Activated T-cell treated with anti-CD3 and anti-CD28 coated beads, Interleukin-2, amount 50 U/mL, for 4 hours (primary cell): Measurements from ENCODE around the gene UBASH3B. TPM values are rescaled to one million over a fixed set of nuclear protein-coding genes. Genes with fewer than 3 reads are reported as not detected.

Experiments
- ATAC-seq, 2 donors: fragments of 200-7000 bp; cut with Tn5 transposase; one replicate each; pipeline ENCODE4 v1.10.0; 2021
- DNase-seq: peaks from one replicate; pipeline ENCODE4 v3.0.0-alpha.2; 2020
- H3K27me3 Mint-ChIP-seq: one replicate; pipeline ENCODE4 v1.8.0; 2021; ENCODE audit warnings: low read depth, mixed read lengths
- H3K36me3 Mint-ChIP-seq: one replicate; pipeline ENCODE4 v1.8.0; 2022; ENCODE audit warnings: mixed read lengths; ENCODE audit not compliant: insufficient read depth
- H3K4me1 Mint-ChIP-seq: one replicate; pipeline ENCODE4 v1.8.0; 2021; ENCODE audit warnings: low read depth, mixed read lengths
- H3K4me3 Mint-ChIP-seq: one replicate; pipeline ENCODE4 v1.8.0; 2021; ENCODE audit warnings: mild to moderate bottlenecking, moderate library complexity, mixed read lengths
- H3K9me3 Mint-ChIP-seq: one replicate; pipeline ENCODE4 v1.8.0; 2021; ENCODE audit warnings: mixed read lengths
- total RNA-seq, 3 donors: library from RNA; stranded (reverse); gene quantifications; one replicate each; pipeline ENCODE4 v1.2.1, GENCODE V29; 2021

UBASH3B gene
- total RNA-seq, 3 donors from 2014 or later: 37.6 to 53.3 (median 39.9) TPM

DNA sequence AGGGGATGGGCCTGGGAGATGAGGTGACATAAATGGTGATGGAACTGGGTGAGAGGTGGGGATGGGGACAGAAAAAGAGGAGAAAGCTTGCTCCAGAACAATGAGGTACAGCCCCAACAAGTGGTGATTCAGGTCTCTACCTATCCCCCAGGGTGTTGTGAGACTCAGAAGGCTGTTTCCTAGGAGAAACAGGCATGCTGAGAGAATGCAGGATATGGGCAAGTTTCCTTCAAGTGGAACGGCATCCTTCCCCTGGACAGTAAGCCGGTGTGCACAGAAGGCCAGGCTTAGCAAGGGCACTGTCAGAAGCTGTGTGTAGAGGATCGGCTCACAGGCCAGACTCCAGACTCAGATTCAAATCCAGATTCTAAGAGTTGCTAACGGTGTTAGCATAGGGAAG is 148.6 kb downstream of the UBASH3B start:
- ATAC-seq (no peak), DNase-seq (no peak)
- peaks cover 36% of the 10 kb centered on the region for H3K36me3 Mint-ChIP-seq
- H3K27me3 Mint-ChIP-seq: no peaks in the 10 kb centered on the region
- H3K4me1 Mint-ChIP-seq: peaks cover 29% of the 10 kb centered on the region
- H3K9me3 Mint-ChIP-seq: no peaks in the 10 kb centered on the region
- H3K4me3 Mint-ChIP-seq: no peak overlapping the region

DNA sequence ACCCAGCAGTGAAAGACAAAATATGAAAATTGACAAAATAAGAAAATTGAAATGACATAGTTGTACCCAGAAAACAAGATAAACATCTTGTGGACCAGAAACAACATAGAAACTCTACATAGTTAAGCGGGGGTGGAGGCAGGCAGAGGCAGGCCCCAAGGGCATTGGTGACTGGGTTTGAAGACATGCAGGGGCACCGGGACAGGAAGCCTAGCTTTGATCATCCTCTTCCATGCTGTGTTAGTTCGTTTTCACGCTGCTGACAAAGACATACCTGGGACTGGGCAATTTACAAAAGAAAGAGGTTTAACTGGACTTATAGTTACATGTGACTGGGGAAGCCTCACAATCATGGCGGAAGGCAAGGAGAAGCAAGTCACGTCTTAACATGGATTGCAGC is 149.3 kb downstream of the UBASH3B start:
- Mint-ChIP-seq H3K4me1 (peaks cover 34% of the 10 kb centered on the region), H3K27me3 (no peaks in the 10 kb centered on the region), H3K4me3 (no peak overlapping the region), H3K9me3 (no peaks in the 10 kb centered on the region), H3K36me3 (peaks cover 41% of the 10 kb centered on the region)
- no peak for DNase-seq
- ATAC-seq: peak in 1 of 2 donors; percentile 46

DNA sequence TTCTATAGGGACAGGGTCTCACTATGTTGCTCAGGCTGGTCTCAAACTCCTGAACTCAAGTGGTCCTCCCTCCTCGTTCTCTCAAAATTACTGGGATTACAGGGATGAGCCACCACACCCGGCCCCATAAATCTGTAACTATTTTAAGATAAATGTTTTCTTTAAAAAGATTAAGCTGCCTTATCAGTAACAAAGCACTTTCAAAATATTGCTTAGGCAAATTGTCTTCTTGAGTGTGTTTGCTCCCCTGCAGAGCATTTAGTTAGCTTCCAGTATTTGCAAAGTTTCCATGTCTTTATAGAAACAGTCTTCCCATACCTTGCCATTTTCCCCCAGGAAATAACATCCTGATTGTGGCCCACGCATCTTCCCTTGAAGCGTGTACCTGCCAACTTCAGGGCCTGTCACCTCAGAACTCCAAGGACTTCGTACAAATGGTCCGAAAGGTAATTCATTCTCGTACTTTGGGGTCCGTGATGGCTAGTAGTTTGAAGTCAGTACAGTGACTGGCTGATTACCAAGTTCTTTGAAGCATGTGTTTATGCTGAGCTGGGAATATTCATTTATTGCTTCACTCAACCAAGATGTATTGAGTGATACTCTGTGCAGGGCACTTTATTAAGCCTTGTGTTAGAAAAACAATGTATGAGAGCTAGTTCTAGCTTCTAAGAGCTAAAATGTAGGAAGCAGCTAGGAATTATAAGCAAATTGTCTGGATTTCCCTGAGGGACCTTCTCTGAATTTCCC is 152.4 kb downstream of the UBASH3B start:
- Mint-ChIP-seq H3K36me3 (peaks cover 42% of the 10 kb centered on the region), H3K4me1 (peaks cover 43% of the 10 kb centered on the region)

DNA sequence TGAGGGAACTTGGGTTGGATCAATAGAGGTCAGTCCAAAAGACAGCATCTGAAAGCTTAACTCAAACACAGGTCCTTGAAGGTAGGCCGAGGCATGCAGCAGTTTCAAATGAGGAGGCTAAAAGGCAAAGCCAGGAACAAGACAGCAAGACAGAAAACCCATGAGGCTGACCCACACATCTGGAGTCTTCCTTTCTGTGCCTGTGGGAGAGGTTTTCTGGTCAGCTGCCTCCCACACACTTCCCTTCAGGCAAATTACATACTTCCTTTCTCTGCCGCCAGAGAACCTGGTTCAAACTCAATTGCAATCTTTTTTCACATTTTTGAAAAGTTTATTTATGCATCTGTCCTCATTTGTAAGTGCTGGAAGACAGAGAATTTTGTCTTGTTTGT is 153.0 kb downstream of the UBASH3B start:
- Mint-ChIP-seq H3K27me3 (no peaks in the 10 kb centered on the region), H3K36me3 (peaks cover 37% of the 10 kb centered on the region), H3K4me1 (peaks cover 38% of the 10 kb centered on the region), H3K4me3 (no peak overlapping the region), H3K9me3 (no peaks in the 10 kb centered on the region)
- DNase-seq (no peak), ATAC-seq (peak; percentile 30 to 38)

More for the DNA sequence above, 152.4 kb downstream of the UBASH3B start:
- Mint-ChIP-seq H3K4me3 (no peak overlapping the region), H3K9me3 (no peaks in the 10 kb centered on the region), H3K27me3 (no peaks in the 10 kb centered on the region)
- ATAC-seq: no peak
- DNase-seq: no peak

DNA sequence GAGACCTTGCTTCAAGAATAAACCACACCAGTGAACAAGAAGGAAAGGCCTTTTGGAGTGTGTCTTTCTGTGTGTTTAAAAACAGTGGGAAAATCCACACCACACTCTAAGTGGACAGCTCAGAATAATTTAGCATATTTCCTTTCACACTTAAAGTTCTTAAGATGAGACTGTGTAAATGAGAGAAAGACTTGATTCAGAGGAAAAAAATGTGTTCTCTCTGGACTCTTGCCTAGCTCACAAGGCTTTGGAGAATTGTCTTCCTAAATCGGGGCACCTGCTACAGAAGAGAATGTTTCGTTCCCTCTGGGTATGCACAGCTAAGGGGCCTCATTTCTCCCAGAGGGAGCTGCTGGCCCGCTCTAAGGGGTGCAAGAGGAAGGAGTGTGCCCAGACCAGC is 154.3 kb downstream of the UBASH3B start:
- Mint-ChIP-seq H3K9me3 (no peaks in the 10 kb centered on the region), H3K4me1 (peaks cover 34% of the 10 kb centered on the region), H3K36me3 (peaks cover 27% of the 10 kb centered on the region), H3K27me3 (no peaks in the 10 kb centered on the region), H3K4me3 (no peak overlapping the region)
- no peak for ATAC-seq
- no peak for DNase-seq

DNA sequence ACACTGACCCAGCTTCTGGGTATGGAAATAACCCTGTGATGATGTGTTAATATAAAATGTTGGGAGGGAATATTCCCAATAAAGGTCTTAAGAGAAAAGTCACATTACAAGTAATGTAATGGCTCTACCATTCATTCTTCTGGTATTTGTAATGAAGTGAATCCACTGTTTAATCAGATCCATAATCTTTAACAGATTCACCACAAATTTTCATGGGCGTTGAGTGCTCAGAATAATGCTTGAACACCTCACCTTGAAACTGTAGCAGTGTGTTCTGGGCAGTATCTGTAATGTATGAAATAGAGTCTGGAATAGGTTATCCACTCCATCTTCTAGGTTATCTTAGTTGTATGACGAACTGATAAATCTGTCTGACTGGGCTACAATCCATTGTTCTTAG is 156.2 kb downstream of the UBASH3B start:
- peaks cover 32% of the 10 kb centered on the region for H3K4me1 Mint-ChIP-seq
- H3K4me3 Mint-ChIP-seq: no peak overlapping the region
- DNase-seq: no peak
- no peaks in the 10 kb centered on the region for H3K9me3 Mint-ChIP-seq
- H3K36me3 Mint-ChIP-seq: peaks cover 25% of the 10 kb centered on the region
- no peak for ATAC-seq
- H3K27me3 Mint-ChIP-seq: no peaks in the 10 kb centered on the region

DNA sequence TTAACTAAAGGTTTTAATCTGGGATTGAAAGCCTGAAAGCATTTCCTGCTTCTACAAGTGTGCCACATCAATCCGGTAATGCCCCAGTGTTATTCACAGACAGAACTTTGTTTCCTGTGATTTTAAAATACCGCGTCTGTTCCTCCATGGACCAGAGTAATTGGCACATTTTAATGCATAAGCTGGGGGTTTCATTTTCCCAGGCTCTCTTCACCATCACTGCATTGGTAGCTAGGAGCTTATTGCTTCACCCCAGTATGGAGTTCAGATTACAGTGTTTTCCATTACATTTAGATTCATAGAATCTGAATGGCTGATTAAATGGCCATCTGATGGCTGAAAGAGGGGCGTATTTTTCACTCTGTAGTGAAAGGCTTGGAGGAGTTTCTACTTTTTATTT is 157.1 kb downstream of the UBASH3B start:
- DNase-seq (no peak), ATAC-seq (no peak)
- Mint-ChIP-seq H3K36me3 (peaks cover 25% of the 10 kb centered on the region), H3K4me3 (no peak overlapping the region), H3K4me1 (peaks cover 34% of the 10 kb centered on the region), H3K27me3 (no peaks in the 10 kb centered on the region), H3K9me3 (no peaks in the 10 kb centered on the region)

DNA sequence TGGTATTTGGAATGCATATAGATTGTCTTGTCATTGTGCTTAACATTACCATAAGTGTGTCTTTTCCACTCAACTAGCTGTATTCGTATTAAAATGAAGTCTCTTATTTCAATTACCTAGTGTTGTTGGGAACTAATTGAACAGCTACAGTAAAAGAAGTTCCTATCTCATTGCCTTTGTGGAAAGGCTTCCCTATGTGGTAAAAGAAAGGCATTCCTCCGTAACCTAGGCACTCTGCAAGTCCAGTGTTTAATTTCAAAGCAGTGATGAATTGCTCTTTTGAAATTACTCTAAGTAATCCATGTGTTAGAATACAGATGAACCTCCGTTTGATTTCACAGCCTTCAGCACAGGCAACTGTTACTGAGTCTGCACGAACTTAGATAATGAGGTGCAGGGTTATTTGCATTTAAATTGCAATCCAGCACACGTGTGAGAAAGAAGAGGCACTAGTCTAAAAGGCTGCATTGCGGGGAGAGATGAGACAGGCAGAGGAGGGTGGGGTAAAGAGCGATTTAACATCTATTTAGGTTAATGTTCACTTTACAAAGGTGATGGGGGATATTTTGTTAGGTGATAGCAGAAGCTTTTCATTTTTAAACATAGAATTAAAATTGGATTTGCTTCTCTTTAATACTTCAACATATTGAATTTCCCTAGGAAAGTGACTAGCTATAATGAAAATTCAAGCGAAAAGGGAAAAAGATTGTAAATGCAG is 157.8 kb downstream of the UBASH3B start:
- Mint-ChIP-seq H3K4me1 (peaks cover 28% of the 10 kb centered on the region), H3K9me3 (no peaks in the 10 kb centered on the region), H3K27me3 (no peaks in the 10 kb centered on the region), H3K36me3 (peaks cover 20% of the 10 kb centered on the region), H3K4me3 (no peak overlapping the region)
- ATAC-seq: no peak
- no peak for DNase-seq

DNA sequence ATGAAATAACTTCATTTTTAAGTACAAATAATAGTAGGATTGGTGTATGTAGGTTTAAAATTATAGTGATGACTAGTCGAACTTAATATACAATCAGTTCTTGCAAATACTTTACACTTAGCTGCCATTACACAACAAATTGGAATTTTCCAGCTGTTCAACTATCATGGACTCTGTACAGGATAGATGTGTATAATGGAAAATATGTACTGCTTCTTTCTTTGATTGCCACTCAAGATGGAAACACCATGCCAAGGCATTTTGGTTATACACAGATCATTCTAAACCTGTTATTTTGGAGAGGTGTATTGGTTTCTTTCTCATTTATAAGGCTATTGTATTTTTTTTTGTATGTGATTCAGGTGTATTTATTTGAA is 158.4 kb downstream of the UBASH3B start:
- H3K4me1 Mint-ChIP-seq: peaks cover 23% of the 10 kb centered on the region
- no peak overlapping the region for H3K4me3 Mint-ChIP-seq
- no peaks in the 10 kb centered on the region for H3K27me3 Mint-ChIP-seq
- peaks cover 19% of the 10 kb centered on the region for H3K36me3 Mint-ChIP-seq
- DNase-seq (no peak), ATAC-seq (no peak)
- H3K9me3 Mint-ChIP-seq: no peaks in the 10 kb centered on the region

DNA sequence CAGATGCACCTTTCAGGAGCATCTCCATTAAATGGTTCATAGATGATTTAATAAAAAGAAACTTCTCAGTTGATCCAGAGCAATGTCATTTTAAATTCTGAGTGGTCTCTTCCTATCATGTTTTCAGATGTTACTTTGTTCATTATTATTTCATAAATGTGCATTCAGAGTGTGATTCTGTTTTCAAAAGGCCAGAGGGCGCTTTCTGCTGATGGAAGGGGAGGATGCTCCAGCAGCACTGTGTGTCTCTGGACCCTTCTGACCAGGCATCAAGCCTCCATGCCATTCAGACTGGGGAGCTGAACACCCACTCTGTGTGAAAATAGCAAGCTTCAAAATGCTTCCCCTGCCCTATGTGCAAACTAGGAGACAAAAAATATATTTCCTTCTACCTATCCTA is 158.9 kb downstream of the UBASH3B start:
- no peaks in the 10 kb centered on the region for H3K27me3 Mint-ChIP-seq
- ATAC-seq: no peak
- H3K4me3 Mint-ChIP-seq: no peak overlapping the region
- H3K9me3 Mint-ChIP-seq: peaks cover 3% of the 10 kb centered on the region
- peaks cover 17% of the 10 kb centered on the region for H3K36me3 Mint-ChIP-seq
- DNase-seq: no peak
- H3K4me1 Mint-ChIP-seq: peaks cover 21% of the 10 kb centered on the region

DNA sequence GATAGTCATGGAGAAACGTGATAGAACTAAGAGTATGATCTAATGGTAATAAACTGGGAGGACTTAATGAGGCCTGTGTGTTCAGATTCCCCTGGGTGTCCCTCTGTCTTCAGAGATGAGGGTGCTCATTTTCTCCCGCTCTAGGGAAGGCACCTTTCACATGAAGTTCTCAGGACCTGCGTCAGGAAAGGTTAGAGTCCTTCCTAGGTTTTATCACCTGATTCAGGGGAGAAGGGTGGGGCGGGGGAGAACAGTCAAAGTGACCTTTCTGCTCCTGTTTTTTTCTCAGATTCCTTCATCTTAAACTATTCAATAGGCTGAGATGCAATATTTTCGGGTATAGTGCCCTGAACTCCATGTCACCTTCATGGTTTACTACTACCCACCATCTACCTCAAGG is 160.4 kb downstream of the UBASH3B start:
- Mint-ChIP-seq H3K27me3 (no peaks in the 10 kb centered on the region), H3K4me1 (peaks cover 15% of the 10 kb centered on the region), H3K36me3 (peaks cover 6% of the 10 kb centered on the region), H3K9me3 (peaks cover 8% of the 10 kb centered on the region), H3K4me3 (no peak overlapping the region)
- ATAC-seq (no peak), DNase-seq (no peak)

DNA sequence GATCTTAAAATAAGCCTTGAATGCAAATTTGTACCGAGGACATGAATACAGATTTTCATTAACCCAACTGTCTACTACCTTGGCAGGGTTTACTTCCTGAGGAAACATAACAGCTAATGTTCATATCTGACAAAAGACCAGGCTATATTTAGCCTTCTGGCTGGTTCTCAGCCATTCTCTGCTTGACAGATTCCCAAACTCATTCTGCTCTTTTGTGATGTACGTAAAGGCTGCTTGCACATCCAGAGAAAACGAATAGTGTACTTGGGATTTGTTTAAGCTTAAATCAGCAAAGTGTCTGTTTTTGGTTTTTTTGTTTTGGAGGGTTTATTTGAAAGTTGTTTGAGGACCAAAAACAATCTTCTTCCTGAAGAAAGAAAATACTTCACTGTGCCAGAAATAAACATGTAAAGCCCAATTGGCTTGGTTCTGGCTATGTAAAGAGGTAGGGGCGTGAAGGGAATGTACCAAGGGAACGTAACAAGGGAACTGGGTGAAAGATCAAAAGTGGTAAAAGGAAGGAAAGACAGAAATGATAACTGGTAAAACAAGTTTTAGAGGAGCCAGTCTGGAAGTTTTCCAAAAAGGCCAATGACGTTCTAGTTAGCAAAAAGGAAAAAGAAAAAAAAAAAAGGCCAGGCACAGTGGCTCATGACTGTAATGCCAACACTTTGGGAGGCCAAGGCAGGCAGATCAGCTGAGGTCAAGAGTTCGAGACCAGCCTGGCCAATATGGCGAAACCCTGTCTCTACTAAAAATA is 161.4 kb downstream of the UBASH3B start:
- H3K36me3 Mint-ChIP-seq: peaks cover 6% of the 10 kb centered on the region
- DNase-seq (no peak), ATAC-seq (no peak)
- no peak overlapping the region for H3K4me3 Mint-ChIP-seq
- H3K4me1 Mint-ChIP-seq: peaks cover 18% of the 10 kb centered on the region
- peaks cover 8% of the 10 kb centered on the region for H3K9me3 Mint-ChIP-seq
- no peaks in the 10 kb centered on the region for H3K27me3 Mint-ChIP-seq

DNA sequence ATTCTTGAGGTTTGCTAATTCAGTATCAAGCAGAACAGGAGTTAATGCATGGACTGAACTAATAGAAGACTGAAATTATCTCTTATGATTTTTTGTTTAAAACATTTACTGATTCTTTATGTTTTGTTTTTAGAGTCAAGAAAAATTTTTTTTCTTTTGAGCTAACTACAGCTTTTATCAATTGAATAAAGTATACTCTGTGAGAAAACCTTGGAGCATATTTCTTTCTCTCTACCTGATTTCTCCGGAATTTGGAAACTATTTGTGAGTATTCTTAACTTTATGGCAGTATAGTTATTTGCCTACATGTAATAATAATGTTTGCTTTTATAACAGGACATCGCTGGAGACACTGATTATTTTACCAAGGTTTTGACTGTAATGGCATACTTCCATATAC is 164.6 kb downstream of the UBASH3B start:
- no peak for ATAC-seq
- Mint-ChIP-seq H3K4me1 (peaks cover 10% of the 10 kb centered on the region), H3K9me3 (peaks cover 8% of the 10 kb centered on the region), H3K4me3 (no peak overlapping the region), H3K36me3 (peaks cover 1% of the 10 kb centered on the region), H3K27me3 (no peaks in the 10 kb centered on the region)
- no peak for DNase-seq

DNA sequence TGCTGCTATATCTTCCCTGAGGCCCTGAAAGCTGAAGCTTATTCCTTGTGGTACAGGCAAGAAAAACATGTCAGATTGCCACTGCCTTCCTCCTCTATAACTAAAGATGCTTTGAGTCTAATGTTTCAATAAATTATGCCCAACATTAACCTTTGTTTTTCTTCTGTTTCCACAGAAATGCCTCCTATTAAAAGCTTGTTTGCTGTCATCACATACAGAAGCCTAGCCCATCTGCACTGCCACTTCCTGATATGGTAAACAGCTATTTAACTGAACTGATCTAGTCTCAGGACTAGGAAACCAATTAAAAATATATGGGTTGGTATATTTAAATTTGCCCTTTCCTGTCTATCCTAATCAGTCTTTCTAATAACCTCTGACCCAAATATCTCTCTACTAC is 165.6 kb downstream of the UBASH3B start:
- DNase-seq (no peak), ATAC-seq (no peak)
- Mint-ChIP-seq H3K4me1 (peaks cover 10% of the 10 kb centered on the region), H3K4me3 (no peak overlapping the region), H3K27me3 (no peaks in the 10 kb centered on the region), H3K9me3 (peaks cover 8% of the 10 kb centered on the region), H3K36me3 (peaks cover 1% of the 10 kb centered on the region)
